Measurements from ENCODE around the gene ASPM.

DNA sequence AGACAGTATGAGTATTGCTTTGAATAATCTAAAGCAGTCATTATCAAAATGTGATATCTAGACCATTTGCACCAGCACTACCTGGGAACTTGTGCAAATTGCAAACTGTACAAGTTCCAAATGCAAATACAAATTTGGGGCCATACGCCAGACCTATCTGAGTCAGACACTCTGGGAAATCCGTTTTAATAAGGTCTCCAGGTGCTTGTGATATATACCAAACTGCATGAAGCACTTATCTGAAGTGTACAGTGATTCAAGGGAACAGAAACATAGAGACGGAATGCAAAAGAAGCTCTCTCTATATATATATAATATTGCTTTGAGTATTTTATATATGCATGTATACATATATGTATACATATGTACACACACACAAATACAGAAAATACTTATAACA, 36.2 kb upstream of the ASPM start:
- TF ChIP-seq, protein P1, sequence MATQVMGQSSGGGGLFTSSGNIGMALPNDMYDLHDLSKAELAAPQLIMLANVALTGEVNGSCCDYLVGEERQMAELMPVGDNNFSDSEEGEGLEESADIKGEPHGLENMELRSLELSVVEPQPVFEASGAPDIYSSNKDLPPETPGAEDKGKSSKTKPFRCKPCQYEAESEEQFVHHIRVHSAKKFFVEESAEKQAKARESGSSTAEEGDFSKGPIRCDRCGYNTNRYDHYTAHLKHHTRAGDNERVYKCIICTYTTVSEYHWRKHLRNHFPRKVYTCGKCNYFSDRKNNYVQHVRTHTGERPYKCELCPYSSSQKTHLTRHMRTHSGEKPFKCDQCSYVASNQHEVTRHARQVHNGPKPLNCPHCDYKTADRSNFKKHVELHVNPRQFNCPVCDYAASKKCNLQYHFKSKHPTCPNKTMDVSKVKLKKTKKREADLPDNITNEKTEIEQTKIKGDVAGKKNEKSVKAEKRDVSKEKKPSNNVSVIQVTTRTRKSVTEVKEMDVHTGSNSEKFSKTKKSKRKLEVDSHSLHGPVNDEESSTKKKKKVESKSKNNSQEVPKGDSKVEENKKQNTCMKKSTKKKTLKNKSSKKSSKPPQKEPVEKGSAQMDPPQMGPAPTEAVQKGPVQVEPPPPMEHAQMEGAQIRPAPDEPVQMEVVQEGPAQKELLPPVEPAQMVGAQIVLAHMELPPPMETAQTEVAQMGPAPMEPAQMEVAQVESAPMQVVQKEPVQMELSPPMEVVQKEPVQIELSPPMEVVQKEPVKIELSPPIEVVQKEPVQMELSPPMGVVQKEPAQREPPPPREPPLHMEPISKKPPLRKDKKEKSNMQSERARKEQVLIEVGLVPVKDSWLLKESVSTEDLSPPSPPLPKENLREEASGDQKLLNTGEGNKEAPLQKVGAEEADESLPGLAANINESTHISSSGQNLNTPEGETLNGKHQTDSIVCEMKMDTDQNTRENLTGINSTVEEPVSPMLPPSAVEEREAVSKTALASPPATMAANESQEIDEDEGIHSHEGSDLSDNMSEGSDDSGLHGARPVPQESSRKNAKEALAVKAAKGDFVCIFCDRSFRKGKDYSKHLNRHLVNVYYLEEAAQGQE (IDR thresholded peaks at IDR 0.05; ENCODE audit: low read depth), result no peak
- TF ChIP-seq POLR2AphosphoS5 (IDR thresholded peaks at IDR 0.05; ENCODE audit: low read depth, low read length) (no peak), JUND (IDR thresholded peaks at IDR 0.05) (no peak), YY1 (IDR thresholded peaks at IDR 0.05; ENCODE audit: extremely low read depth, insufficient replicate concordance, low read depth, low read length) (no peak), SRF (IDR thresholded peaks at IDR 0.05; ENCODE audit: low read depth) (no peak)
- TF ChIP-seq, protein P2, sequence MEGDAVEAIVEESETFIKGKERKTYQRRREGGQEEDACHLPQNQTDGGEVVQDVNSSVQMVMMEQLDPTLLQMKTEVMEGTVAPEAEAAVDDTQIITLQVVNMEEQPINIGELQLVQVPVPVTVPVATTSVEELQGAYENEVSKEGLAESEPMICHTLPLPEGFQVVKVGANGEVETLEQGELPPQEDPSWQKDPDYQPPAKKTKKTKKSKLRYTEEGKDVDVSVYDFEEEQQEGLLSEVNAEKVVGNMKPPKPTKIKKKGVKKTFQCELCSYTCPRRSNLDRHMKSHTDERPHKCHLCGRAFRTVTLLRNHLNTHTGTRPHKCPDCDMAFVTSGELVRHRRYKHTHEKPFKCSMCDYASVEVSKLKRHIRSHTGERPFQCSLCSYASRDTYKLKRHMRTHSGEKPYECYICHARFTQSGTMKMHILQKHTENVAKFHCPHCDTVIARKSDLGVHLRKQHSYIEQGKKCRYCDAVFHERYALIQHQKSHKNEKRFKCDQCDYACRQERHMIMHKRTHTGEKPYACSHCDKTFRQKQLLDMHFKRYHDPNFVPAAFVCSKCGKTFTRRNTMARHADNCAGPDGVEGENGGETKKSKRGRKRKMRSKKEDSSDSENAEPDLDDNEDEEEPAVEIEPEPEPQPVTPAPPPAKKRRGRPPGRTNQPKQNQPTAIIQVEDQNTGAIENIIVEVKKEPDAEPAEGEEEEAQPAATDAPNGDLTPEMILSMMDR (IDR thresholded peaks at IDR 0.05 in 2 of 3, conservative IDR thresholded peaks at IDR 0.05 in 1 of 3; ENCODE audit: borderline replicate concordance in 1 of 3, insufficient read depth in 1 of 3, low read depth in 2 of 3, low read length in 2 of 3), result no peak

All from HCT116 (cell line).